Spinal cord (tissue), 10 donors: ENCODE measurements around the gene EML1. TPM values are rescaled to one million over a fixed set of nuclear protein-coding genes. Genes with fewer than 3 reads are reported as not detected.
A peak's percentile ranks its signal among the peaks of the same experiment; 100 is the strongest.

ENCODE experiments used
- DNase-seq, 6 donors: peaks; one replicate each; pipeline versions ENCODE4 v3.0.0 to v3.0.0-alpha.2; 2013 to 2015; ENCODE audit warnings: low spot score in 6 of 6, low read depth in 4 of 6
- H3K27ac ChIP-seq: one replicate; pipeline ENCODE4 v1.5.1; 2013; ENCODE audit warnings: low read depth, low read length, control low read depth
- H3K27me3 ChIP-seq: one replicate; pipeline ENCODE4 v1.6.1; 2013; ENCODE audit warnings: low read length; ENCODE audit not compliant: control insufficient read depth, insufficient read depth
- H3K36me3 ChIP-seq: one replicate; pipeline ENCODE4 v1.6.1; 2013; ENCODE audit warnings: low read length; ENCODE audit not compliant: control insufficient read depth, insufficient read depth
- H3K4me1 ChIP-seq: one replicate; pipeline ENCODE4 v1.6.1; 2013; ENCODE audit warnings: low read length; ENCODE audit not compliant: control insufficient read depth, insufficient read depth
- H3K4me3 ChIP-seq: one replicate; pipeline ENCODE4 v1.5.1; 2013; ENCODE audit warnings: low read depth, low read length, control low read depth
- H3K9me3 ChIP-seq: one replicate; pipeline ENCODE4 v1.6.1; 2013; ENCODE audit warnings: low read length; ENCODE audit not compliant: control insufficient read depth, insufficient read depth
- WGBS: methylation state at CpG from one replicate; pipeline ENCODE4 v1.1.5; 2013; ENCODE audit warnings: missing lambda C conversion rate; ENCODE audit not compliant: insufficient coverage; 5-methylcytosine and 5-hydroxymethylcytosine counted together
- polyA plus RNA-seq, 2 donors: library from polyadenylated mRNA; unstranded; fragments of 120-200 nt; gene quantifications; one replicate each; pipeline ENCODE4 v1.2.1, GENCODE V29; 2013; ENCODE audit not compliant: insufficient read length in 2 of 2
- total RNA-seq, 2 donors: library from RNA; depleted of rRNA in 1 of 2; stranded (reverse); fragments of 120-200 nt in 1 of 2; fragments of >200 nt in 1 of 2; gene quantifications; one replicate each; pipeline versions ENCODE4 v1.2.3 to v1.2.4, GENCODE V29; 2013 to 2014
- donor health status: healthy.

The EML1 gene
- total and polyA plus RNA-seq, 4 donors, result 23.1 to 40.4 (median 34.9) TPM

GRCh38 chr14:99873653-99874052, 80.4 kb downstream of the EML1 start:
- WGBS, result 93% methylated on average over 2 of the region's 4 CpGs
- H3K27me3 ChIP-seq, result no peaks in the 10 kb centered on the region
- peaks cover 10% of the 10 kb centered on the region for H3K36me3 ChIP-seq
- H3K9me3 ChIP-seq, result no peaks in the 10 kb centered on the region
- no peak overlapping the region for H3K27ac ChIP-seq
- no peak overlapping the region for H3K4me3 ChIP-seq
- H3K4me1 ChIP-seq, result peaks cover 16% of the 10 kb centered on the region
- DNase-seq, result no peak

- peaks cover 10% of the 10 kb centered on the region for H3K36me3 ChIP-seq
- WGBS, result 50% methylated on average over 1 of the region's 4 CpGs
- no peak overlapping the region for H3K4me3 ChIP-seq
- H3K9me3 ChIP-seq, result no peaks in the 10 kb centered on the region
- peaks cover 16% of the 10 kb centered on the region for H3K4me1 ChIP-seq
- H3K27me3 ChIP-seq, result no peaks in the 10 kb centered on the region
- DNase-seq, result peak in 1 of 6 donors; percentile 44
- H3K27ac ChIP-seq, result no peak overlapping the region
Observed at GRCh38 chr14:99874306-99874705, 81.1 kb downstream of the EML1 start.

GRCh38 chr14:99875421-99875820, 82.2 kb downstream of the EML1 start:
- no peak overlapping the region for H3K4me3 ChIP-seq
- peak in 1 of 6 donors; percentile 33 for DNase-seq
- H3K9me3 ChIP-seq, result no peaks in the 10 kb centered on the region
- peaks cover 10% of the 10 kb centered on the region for H3K36me3 ChIP-seq
- H3K27ac ChIP-seq, result no peak overlapping the region
- no peaks in the 10 kb centered on the region for H3K27me3 ChIP-seq
- 36% methylated on average over 3 of the region's 6 CpGs for whole genome bisulfite sequencing
- H3K4me1 ChIP-seq, result peaks cover 19% of the 10 kb centered on the region

GRCh38 chr14:99875836-99876235, 82.6 kb downstream of the EML1 start:
- Histone ChIP-seq H3K4me3 (no peak overlapping the region), H3K9me3 (no peaks in the 10 kb centered on the region), H3K4me1 (peaks cover 19% of the 10 kb centered on the region), H3K36me3 (peaks cover 10% of the 10 kb centered on the region), H3K27me3 (no peaks in the 10 kb centered on the region), H3K27ac (no peak overlapping the region)
- DNase-seq, result no peak

- DNase-seq, result no peak
Observed at GRCh38 chr14:99876406-99876805, 83.2 kb downstream of the EML1 start.

GRCh38 chr14:99878563-99878962, 85.3 kb downstream of the EML1 start:
- Histone ChIP-seq H3K4me3 (no peak overlapping the region), H3K27ac (no peak overlapping the region), H3K4me1 (peaks cover 15% of the 10 kb centered on the region), H3K27me3 (no peaks in the 10 kb centered on the region), H3K36me3 (peaks cover 7% of the 10 kb centered on the region), H3K9me3 (no peaks in the 10 kb centered on the region)
- WGBS, result 100% methylated on average over 3 of the region's 6 CpGs
- DNase-seq, result no peak

More at GRCh38 chr14:99876406-99876805, 83.2 kb downstream of the EML1 start:
- Histone ChIP-seq H3K9me3 (no peaks in the 10 kb centered on the region), H3K27me3 (no peaks in the 10 kb centered on the region), H3K4me1 (peaks cover 19% of the 10 kb centered on the region), H3K4me3 (no peak overlapping the region), H3K27ac (no peak overlapping the region), H3K36me3 (peaks cover 10% of the 10 kb centered on the region)
- WGBS, result 83% methylated on average over 9 of the region's 9 CpGs

- H3K36me3 ChIP-seq, result peaks cover 7% of the 10 kb centered on the region
- no peaks in the 10 kb centered on the region for H3K27me3 ChIP-seq
- peak in 1 of 6 donors; percentile 49 for DNase-seq
- H3K4me1 ChIP-seq, result peaks cover 15% of the 10 kb centered on the region
- WGBS, result 76% methylated on average over 2 of the region's 5 CpGs
- H3K9me3 ChIP-seq, result no peaks in the 10 kb centered on the region
- H3K4me3 ChIP-seq, result no peak overlapping the region
- H3K27ac ChIP-seq, result peak overlapping the region; percentile 54
Observed at GRCh38 chr14:99879401-99880295, 86.4 kb downstream of the EML1 start.

GRCh38 chr14:99880651-99881420, 87.6 kb downstream of the EML1 start:
- H3K9me3 ChIP-seq, result no peaks in the 10 kb centered on the region
- peak in 3 of 6 donors; percentile 22 to 90 (median 88) for DNase-seq
- no peak overlapping the region for H3K27ac ChIP-seq
- WGBS, result 56% methylated on average over 3 of the region's 13 CpGs
- H3K4me3 ChIP-seq, result no peak overlapping the region
- peaks cover 7% of the 10 kb centered on the region for H3K36me3 ChIP-seq
- no peaks in the 10 kb centered on the region for H3K27me3 ChIP-seq
- peaks cover 10% of the 10 kb centered on the region for H3K4me1 ChIP-seq

- H3K4me1 ChIP-seq, result peaks cover 9% of the 10 kb centered on the region
- peak in 2 of 6 donors; percentile 45 to 54 for DNase-seq
- H3K4me3 ChIP-seq, result no peak overlapping the region
- H3K27ac ChIP-seq, result no peak overlapping the region
- H3K9me3 ChIP-seq, result no peaks in the 10 kb centered on the region
- peaks cover 13% of the 10 kb centered on the region for H3K36me3 ChIP-seq
- WGBS, result 69% methylated on average over 7 of the region's 9 CpGs
- H3K27me3 ChIP-seq, result no peaks in the 10 kb centered on the region
Observed at GRCh38 chr14:99883866-99884650, 90.8 kb downstream of the EML1 start.
